CD14-positive monocyte (primary cell): Measurements from ENCODE around the gene CAP2. TPM values are rescaled to one million over a fixed set of nuclear protein-coding genes. Genes with fewer than 3 reads are reported as not detected.

Experiments
- DNase-seq, 3 donors: peaks; one replicate each; pipeline ENCODE4 v3.0.0-alpha.2; 2011 to 2022
- H2AFZ ChIP-seq: 2 replicates; pipeline ENCODE4 v1.6.0; 2012; ENCODE audit warnings: mild to moderate bottlenecking, low read depth, low read length, inconsistent platforms; ENCODE audit not compliant: insufficient read depth, poor library complexity, severe bottlenecking
- H3K27ac ChIP-seq, 2 donors: 1 replicate in 1 of 2; 2 replicates in 1 of 2; pipeline ENCODE4 v1.5.1; 2012 to 2013; ENCODE audit warnings: low read length in 2 of 2, control low read depth in 1 of 2, inconsistent platforms in 1 of 2, low read depth in 1 of 2, mild to moderate bottlenecking in 1 of 2
- H3K27me3 ChIP-seq, 2 donors: one replicate each; pipeline versions ENCODE4 v1.6.0 to v1.6.1; 2011 to 2013; ENCODE audit warnings: low read length in 2 of 2; ENCODE audit not compliant: control insufficient read depth in 2 of 2, insufficient read depth in 2 of 2
- H3K36me3 ChIP-seq, 2 donors: replicated peaks in 1 of 2; 1 replicate in 1 of 2; 2 replicates in 1 of 2; pipeline versions ENCODE4 v1.5.1 to v1.6.1; 2012 to 2013; ENCODE audit warnings: low read length in 2 of 2, control low read depth in 1 of 2, inconsistent platforms in 1 of 2, mild to moderate bottlenecking in 1 of 2; ENCODE audit not compliant: insufficient read depth in 2 of 2, control insufficient read depth in 1 of 2
- H3K4me1 ChIP-seq, 2 donors: 1 replicate in 1 of 2; 2 replicates in 1 of 2; pipeline versions ENCODE4 v1.5.1 to v1.6.1; 2012 to 2013; ENCODE audit warnings: low read length in 2 of 2, control low read depth in 1 of 2, inconsistent platforms in 1 of 2, mild to moderate bottlenecking in 1 of 2, moderate library complexity in 1 of 2; ENCODE audit not compliant: insufficient read depth in 2 of 2, control insufficient read depth in 1 of 2
- H3K4me2 ChIP-seq: replicated peaks from 2 replicates; pipeline ENCODE3; 2012; ENCODE audit warnings: low read length, moderate library complexity, mild to moderate bottlenecking; ENCODE audit not compliant: poor library complexity, severe bottlenecking; ENCODE audit errors: extremely low read depth
- H3K4me3 ChIP-seq, 3 experiments: fragments of 200-600 bp in 1 of 3; sonication (generic) in 1 of 3; replicated peaks in 1 of 3; 1 replicate in 2 of 3; 2 replicates in 1 of 3; pipeline ENCODE4 v1.5.1; 2011 to 2013; ENCODE audit warnings: low read length in 3 of 3, mild to moderate bottlenecking in 3 of 3, control low read depth in 2 of 3, low read depth in 2 of 3, inconsistent platforms in 1 of 3, moderate library complexity in 1 of 3
- H3K79me2 ChIP-seq: 2 replicates; pipeline ENCODE4 v1.6.0; 2012; ENCODE audit warnings: mild to moderate bottlenecking, control low read depth, inconsistent platforms, low read length, moderate library complexity; ENCODE audit not compliant: insufficient read depth
- H3K9ac ChIP-seq: 2 replicates; pipeline ENCODE4 v1.6.0; 2017; ENCODE audit warnings: low read length, mild to moderate bottlenecking; ENCODE audit not compliant: insufficient read depth, poor library complexity, severe bottlenecking
- H3K9me3 ChIP-seq, 2 donors: replicated peaks in 1 of 2; 1 replicate in 1 of 2; 2 replicates in 1 of 2; pipeline versions ENCODE4 v1.5.1 to v1.6.1; 2012 to 2013; ENCODE audit warnings: low read length in 2 of 2, control low read depth in 1 of 2; ENCODE audit not compliant: control insufficient read depth in 1 of 2, insufficient read depth in 1 of 2
- H4K20me1 ChIP-seq: 2 replicates; pipeline ENCODE4 v1.6.0; 2012; ENCODE audit warnings: mild to moderate bottlenecking, low read length, control low read depth, moderate library complexity; ENCODE audit not compliant: insufficient read depth
- H3K27ac Mint-ChIP-seq, 7 donors: one replicate each; pipeline ENCODE4 v1.8.0; 2020; ENCODE audit warnings: mild to moderate bottlenecking in 7 of 7, mixed read lengths in 7 of 7, moderate library complexity in 6 of 7, inconsistent platforms in 2 of 7
- H3K27me3 Mint-ChIP-seq, 3 donors: one replicate each; pipeline ENCODE4 v1.8.0; 2021 to 2022; ENCODE audit warnings: low read depth in 3 of 3, mild to moderate bottlenecking in 3 of 3, mixed read lengths in 3 of 3, moderate library complexity in 3 of 3, inconsistent platforms in 1 of 3
- H3K36me3 Mint-ChIP-seq, 2 donors: one replicate each; pipeline ENCODE4 v1.8.0; 2020; ENCODE audit warnings: mixed read lengths in 2 of 2, inconsistent platforms in 1 of 2, mild to moderate bottlenecking in 1 of 2
- H3K4me1 Mint-ChIP-seq: one replicate; pipeline ENCODE4 v1.8.0; 2020; ENCODE audit warnings: mild to moderate bottlenecking, mixed read lengths
- H3K4me3 Mint-ChIP-seq, 2 donors: one replicate each; pipeline ENCODE4 v1.8.0; 2020; ENCODE audit warnings: mild to moderate bottlenecking in 2 of 2, mixed read lengths in 2 of 2, moderate library complexity in 1 of 2
- H3K9me3 Mint-ChIP-seq, 7 donors: one replicate each; pipeline ENCODE4 v1.8.0; 2020 to 2022; ENCODE audit warnings: mixed read lengths in 7 of 7, mild to moderate bottlenecking in 6 of 7, moderate library complexity in 6 of 7, inconsistent platforms in 2 of 7
- CTCF ChIP-seq: fragments of 200-600 bp; IDR thresholded peaks from one replicate; pipeline ENCODE4 v1.8.0; 2022; ENCODE audit warnings: antibody characterized with exemption, mild to moderate bottlenecking
- WGBS: methylation state at CpG from one replicate; pipeline ENCODE4 v1.1.5; 2013; ENCODE audit warnings: missing lambda C conversion rate; ENCODE audit not compliant: insufficient coverage; 5-methylcytosine and 5-hydroxymethylcytosine counted together
- intact Hi-C, 2 donors: fragments of 100-400 bp; cut with micrococcal nuclease; formaldehyde crosslinking; loops; one replicate each; pipeline versions ENCODE4 v1.15.0 to v1.15.1; 2023
- polyA plus RNA-seq, 3 donors: library from polyadenylated mRNA; depleted of rRNA in 1 of 3; unstranded in 2 of 3; stranded (reverse) in 1 of 3; fragments of 300-500 nt in 2 of 3; fragments of >200 nt in 1 of 3; fragmentation: Illumina TruSeq in 2 of 3; gene quantifications; 1 replicate in 2 of 3; 2 replicates in 1 of 3; pipeline ENCODE4 v1.2.3, GENCODE V29; 2012 to 2021

CAP2 gene
- polyA plus RNA-seq, 3 donors = not detected

DNA sequence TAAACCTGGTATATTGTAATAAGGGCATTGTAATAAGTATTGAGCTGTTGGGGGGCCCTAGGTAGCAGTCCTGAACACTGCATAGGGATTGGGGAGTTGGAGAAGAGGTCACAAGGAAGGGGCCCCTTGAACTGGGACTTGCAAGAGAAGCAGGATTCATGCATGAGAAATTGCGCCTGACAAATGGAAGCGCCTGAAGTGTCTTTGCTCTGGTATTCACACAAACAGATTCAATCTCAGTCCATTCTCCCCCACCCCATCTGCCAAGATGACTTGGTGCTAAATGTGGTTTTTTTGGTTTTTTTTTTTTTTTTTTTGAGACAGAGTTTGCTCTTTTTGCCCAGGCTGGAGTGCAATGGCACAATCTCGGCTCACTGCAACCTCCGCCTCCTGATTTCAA, 87.1 kb downstream of the CAP2 start:
- DNase-seq = no peak
- H3K27me3 Mint-ChIP-seq = peaks cover 1 to 3% (median 2%) of the 10 kb centered on the region in 3 donors
- H3K36me3 Mint-ChIP-seq = no peaks in the 10 kb centered on the region
- H3K4me1 ChIP-seq = no peaks in the 10 kb centered on the region
- no peaks in the 10 kb centered on the region for H3K9me3 ChIP-seq
- H2AFZ ChIP-seq = no peak overlapping the region
- no peak overlapping the region for H3K4me3 Mint-ChIP-seq
- H3K79me2 ChIP-seq = no peaks in the 10 kb centered on the region
- H3K36me3 ChIP-seq = no peaks in the 10 kb centered on the region
- no peaks in the 10 kb centered on the region for H4K20me1 ChIP-seq
- H3K4me2 ChIP-seq = no peak overlapping the region
- no CpG with 5 or more reads among the region's 4 CpGs for WGBS
- H3K9ac ChIP-seq = no peak overlapping the region
- intact Hi-C loops = no loop called here
- no peaks in the 10 kb centered on the region for H3K4me1 Mint-ChIP-seq
- H3K27ac ChIP-seq = no peak overlapping the region
- H3K27me3 ChIP-seq = no peaks in the 10 kb centered on the region
- peaks cover 0 to 4% (median 0%) of the 10 kb centered on the region in 7 donors for H3K9me3 Mint-ChIP-seq
- no peak overlapping the region for H3K4me3 ChIP-seq
- no peak for TF ChIP-seq CTCF
- no peak overlapping the region for H3K27ac Mint-ChIP-seq

DNA sequence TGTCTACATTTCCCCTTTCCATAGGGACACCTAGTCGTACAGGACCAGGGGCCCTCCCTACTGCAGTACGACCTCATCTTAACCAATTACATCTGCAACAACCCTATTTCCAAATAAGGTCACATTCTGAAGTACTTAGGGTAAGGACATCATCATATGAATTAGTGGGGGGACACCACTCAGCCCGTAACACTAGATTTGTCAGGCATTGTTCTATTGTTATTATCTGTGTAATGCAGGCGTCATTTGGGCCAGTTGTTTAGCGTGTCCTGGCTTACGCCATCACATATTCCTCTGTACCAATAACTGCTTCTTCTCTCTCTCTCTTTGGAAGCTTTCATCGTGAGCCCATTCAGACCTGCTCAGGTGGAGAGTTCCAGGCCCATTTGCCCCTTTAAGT, 89.3 kb downstream of the CAP2 start:
- H3K36me3 ChIP-seq = no peaks in the 10 kb centered on the region
- H3K27me3 Mint-ChIP-seq = peaks cover 2 to 4% (median 3%) of the 10 kb centered on the region in 3 donors
- no peaks in the 10 kb centered on the region for H3K79me2 ChIP-seq
- H2AFZ ChIP-seq = no peak overlapping the region
- H3K4me3 Mint-ChIP-seq = no peak overlapping the region
- TF ChIP-seq CTCF = no peak
- H3K4me2 ChIP-seq = no peak overlapping the region
- H4K20me1 ChIP-seq = no peaks in the 10 kb centered on the region
- H3K9me3 Mint-ChIP-seq = peaks cover 0 to 4% (median 0%) of the 10 kb centered on the region in 7 donors
- H3K9ac ChIP-seq = no peak overlapping the region
- no peak overlapping the region for H3K27ac ChIP-seq
- intact Hi-C loops = no loop called here
- WGBS = no CpG with 5 or more reads among the region's 7 CpGs
- no peaks in the 10 kb centered on the region for H3K27me3 ChIP-seq
- no peaks in the 10 kb centered on the region for H3K4me1 Mint-ChIP-seq
- no peaks in the 10 kb centered on the region for H3K4me1 ChIP-seq
- H3K27ac Mint-ChIP-seq = no peak overlapping the region
- no peaks in the 10 kb centered on the region for H3K36me3 Mint-ChIP-seq
- H3K4me3 ChIP-seq = no peak overlapping the region
- DNase-seq = no peak
- no peaks in the 10 kb centered on the region for H3K9me3 ChIP-seq
